ENCODE data around the gene EXOSC5. TPM values are rescaled to one million over a fixed set of nuclear protein-coding genes. Genes with fewer than 3 reads are reported as not detected.
A peak's percentile ranks its signal among the peaks of the same experiment; 100 is the strongest.
"Not testable (repeated sequence)": the region's sequence is repeated elsewhere in the genome, so short reads cannot be mapped to it uniquely, and the experiment has no call there.

EXOSC5 gene
- total RNA-seq, 2 donors from 2014 or later: 12.0 to 13.0 TPM

DNA sequence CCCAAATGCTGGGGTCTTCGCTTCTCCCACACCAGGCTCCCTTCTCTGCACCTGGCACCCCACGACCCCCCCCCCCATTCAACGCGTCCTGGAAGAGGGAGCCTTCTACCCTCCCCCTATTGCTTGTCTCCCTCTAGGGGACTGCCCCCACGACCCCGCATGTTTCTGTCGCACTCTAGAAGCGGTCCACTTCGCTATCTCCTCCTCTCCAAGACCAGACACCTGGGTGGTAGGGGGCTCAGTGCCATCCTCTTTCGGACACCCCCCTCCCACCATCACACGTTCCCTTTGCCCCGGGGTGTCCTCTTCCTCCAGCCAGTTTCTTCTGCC is 44.9 kb downstream of the EXOSC5 start:
- H3K27me3 Mint-ChIP-seq: no peaks in the 10 kb centered on the region
- H3K9me3 ChIP-seq (ENCODE audit: control insufficient read depth, low read length, poor library complexity, severe bottlenecking): no peaks in the 10 kb centered on the region
- ATAC-seq: no peak
- peak overlapping the region; percentile 99 for H3K27ac Mint-ChIP-seq
- peaks cover 56% of the 10 kb centered on the region for H3K4me1 Mint-ChIP-seq
- H3K36me3 Mint-ChIP-seq (ENCODE audit: low read depth): peaks cover 14% of the 10 kb centered on the region
- H3K4me3 Mint-ChIP-seq: peak overlapping the region; percentile 99
- DNase-seq: no peak

DNA sequence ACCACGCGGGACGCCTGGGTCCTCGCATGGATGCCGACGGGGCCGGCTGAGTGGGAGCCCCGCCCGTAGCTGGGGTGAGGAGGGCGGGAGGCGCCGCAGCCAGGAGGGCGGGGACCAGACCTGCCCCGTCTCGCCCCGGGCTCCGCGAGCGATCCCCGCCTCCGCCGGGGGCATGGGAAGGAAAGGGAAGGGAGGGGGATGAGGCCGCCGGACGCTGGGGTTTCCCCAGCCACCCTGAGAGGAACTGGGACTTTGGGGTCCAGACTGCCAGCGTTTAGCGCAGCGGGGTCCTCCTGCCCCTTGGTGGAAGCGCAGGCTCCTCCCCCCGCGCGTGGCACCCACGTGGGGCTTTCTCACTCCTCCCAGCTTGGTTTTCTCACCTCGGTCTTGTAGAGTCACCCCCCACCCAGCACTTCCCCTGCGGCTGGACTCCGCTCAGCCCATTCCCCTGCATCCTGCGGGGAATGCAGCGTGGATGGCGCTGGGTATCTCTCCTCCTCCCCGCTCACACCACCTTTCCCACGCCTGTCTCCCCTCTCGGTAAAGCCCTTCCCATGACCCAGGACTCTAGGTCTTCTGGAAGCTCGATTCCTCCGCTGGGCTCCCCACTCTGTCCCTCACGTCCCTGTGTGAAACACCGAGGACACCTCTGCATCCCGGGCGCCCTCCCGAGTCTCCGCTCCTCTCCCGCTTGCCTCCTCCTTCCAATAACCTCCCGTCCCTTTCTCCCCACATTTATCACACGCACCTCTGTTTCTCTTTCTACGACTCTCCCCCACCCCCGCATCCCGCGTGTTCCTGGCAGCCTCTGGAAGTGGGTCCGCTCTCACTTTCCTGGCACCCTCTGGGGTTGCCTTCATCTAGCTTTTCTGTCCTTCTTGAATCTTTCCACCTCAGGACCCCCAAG is 45.6 kb downstream of the EXOSC5 start:
- Mint-ChIP-seq H3K36me3 (ENCODE audit: low read depth) (peaks cover 14% of the 10 kb centered on the region), H3K27ac (peak overlapping the region; percentile 99), H3K4me3 (peak overlapping the region; percentile 99), H3K27me3 (no peaks in the 10 kb centered on the region), H3K4me1 (peaks cover 51% of the 10 kb centered on the region)
- H3K9me3 ChIP-seq (ENCODE audit: control insufficient read depth, low read length, poor library complexity, severe bottlenecking): no peaks in the 10 kb centered on the region
- ATAC-seq (peak; percentile 65), DNase-seq (peak; percentile 72 to 84 (median 78))

DNA sequence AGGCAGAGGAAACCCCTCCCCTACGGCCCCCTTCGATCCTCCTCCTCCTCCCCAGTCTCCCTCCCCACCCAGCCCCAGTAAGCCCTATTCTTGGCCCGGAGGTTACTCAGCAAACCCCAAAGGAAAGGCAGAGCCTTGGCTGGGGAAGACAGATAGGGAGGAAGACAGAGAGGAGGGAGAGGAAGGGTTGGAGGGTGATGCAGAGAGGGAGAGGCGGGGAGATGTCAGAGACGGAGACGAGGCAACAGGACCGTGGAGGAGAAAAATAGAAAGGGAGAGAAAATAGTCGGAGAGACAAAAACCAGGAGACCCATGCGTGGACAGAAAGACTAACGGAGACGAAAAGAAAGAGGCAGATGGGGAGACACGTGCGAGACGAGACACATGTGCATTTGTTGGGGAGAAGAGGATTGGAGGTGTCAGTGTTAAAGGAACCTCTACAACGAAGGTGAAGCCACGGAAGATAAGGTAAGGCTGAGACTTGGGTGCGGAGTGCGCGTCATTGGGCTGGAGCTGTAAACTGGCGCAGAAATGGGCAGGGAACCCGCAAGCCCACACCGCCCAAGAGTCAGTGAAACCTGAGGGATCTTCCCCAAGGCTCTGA is 46.3 kb downstream of the EXOSC5 start:
- H3K4me1 Mint-ChIP-seq: peaks cover 46% of the 10 kb centered on the region
- ATAC-seq: peak; percentile 13
- peak overlapping the region; percentile 99 for H3K4me3 Mint-ChIP-seq
- DNase-seq: no peak
- H3K27me3 Mint-ChIP-seq: no peaks in the 10 kb centered on the region
- H3K36me3 Mint-ChIP-seq (ENCODE audit: low read depth): peaks cover 14% of the 10 kb centered on the region
- H3K27ac Mint-ChIP-seq: peak overlapping the region; percentile 99
- H3K9me3 ChIP-seq (ENCODE audit: control insufficient read depth, low read length, poor library complexity, severe bottlenecking): no peaks in the 10 kb centered on the region

- peak overlapping the region; percentile 51 for H3K27ac Mint-ChIP-seq
- peaks cover 14% of the 10 kb centered on the region for H3K36me3 Mint-ChIP-seq (ENCODE audit: low read depth)
Observed at GRCh38 chr19:41346916-41347315, 50.2 kb downstream of the EXOSC5 start.

DNA sequence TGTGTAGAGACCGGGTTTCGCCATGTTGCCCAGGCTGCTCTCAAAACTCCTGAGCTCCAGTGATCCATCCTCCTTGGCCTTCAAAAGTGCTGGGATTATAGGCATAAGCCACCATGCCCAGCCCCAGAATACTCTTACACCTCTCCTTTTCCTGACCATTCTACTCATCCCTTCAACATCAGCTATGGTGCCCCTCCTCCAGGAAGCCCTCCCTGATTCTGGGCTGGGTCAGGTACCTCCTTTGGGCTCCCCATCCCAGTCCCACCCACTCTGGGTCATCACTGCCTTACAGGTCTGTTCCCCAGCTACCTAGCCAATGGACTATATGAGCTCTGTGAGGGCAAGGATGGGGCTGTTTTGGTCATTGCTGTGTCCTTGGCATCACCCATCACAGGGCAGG is 53.0 kb downstream of the EXOSC5 start:
- DNase-seq (no peak), ATAC-seq (no peak)
- peak overlapping the region; percentile 69 for H3K4me3 Mint-ChIP-seq
- peak overlapping the region; percentile 91 for H3K27ac Mint-ChIP-seq
- peaks cover 35% of the 10 kb centered on the region for H3K4me1 Mint-ChIP-seq
- peaks cover 13% of the 10 kb centered on the region for H3K36me3 Mint-ChIP-seq (ENCODE audit: low read depth)
- H3K27me3 Mint-ChIP-seq: no peaks in the 10 kb centered on the region
- H3K9me3 ChIP-seq (ENCODE audit: control insufficient read depth, low read length, poor library complexity, severe bottlenecking): no peaks in the 10 kb centered on the region

More at GRCh38 chr19:41346916-41347315, 50.2 kb downstream of the EXOSC5 start:
- not testable (repeated sequence) for ATAC-seq; H3K4me3 Mint-ChIP-seq; H3K27me3 Mint-ChIP-seq; H3K9me3 ChIP-seq (ENCODE audit: control insufficient read depth, low read length, poor library complexity, severe bottlenecking); DNase-seq
- H3K4me1 Mint-ChIP-seq: peaks cover 42% of the 10 kb centered on the region

DNA sequence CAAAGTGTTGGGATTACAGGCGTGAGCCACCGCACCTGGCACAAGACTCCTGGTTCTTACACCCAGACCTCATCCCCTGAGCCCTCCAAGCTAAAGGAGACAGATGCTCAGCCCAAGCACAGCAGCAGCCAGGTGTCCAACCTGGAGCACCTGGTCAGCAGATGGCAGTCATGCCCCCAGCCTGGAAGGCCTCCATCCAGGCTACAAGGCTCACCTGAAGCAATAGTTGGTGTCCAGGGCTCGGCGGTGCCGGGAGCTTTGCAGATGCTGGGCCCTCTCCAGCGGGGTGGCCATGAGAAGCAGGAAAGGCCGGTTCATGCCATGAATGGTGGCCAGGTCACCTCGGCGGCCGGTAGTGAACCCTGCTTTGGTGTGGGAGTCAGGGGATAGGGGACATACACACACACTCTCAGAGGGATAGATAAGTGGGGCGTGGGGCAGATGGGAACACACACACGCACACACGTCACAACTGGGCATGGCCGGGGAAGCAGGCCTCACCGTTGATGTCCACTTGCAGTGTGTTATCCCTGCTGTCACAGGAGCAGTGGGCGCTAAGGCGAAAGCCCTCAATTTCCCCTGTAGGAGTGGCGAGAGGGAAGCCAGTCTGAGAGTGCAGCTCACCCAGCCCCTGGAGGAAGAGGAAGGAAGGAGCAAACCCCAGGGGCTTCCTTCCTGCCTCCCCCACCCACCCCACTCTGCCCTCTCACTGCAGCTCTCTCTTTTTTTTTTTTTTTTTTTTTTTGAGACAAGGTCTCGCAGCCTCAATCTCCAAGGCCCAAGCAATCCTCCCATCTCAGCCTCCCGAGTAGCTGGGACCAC is 55.3 kb downstream of the EXOSC5 start:
- Mint-ChIP-seq H3K36me3 (ENCODE audit: low read depth) (peaks cover 12% of the 10 kb centered on the region), H3K4me1 (peaks cover 33% of the 10 kb centered on the region), H3K27me3 (no peaks in the 10 kb centered on the region), H3K27ac (peak overlapping the region; percentile 91), H3K4me3 (peak overlapping the region; percentile 83)
- DNase-seq: no peak
- H3K9me3 ChIP-seq (ENCODE audit: control insufficient read depth, low read length, poor library complexity, severe bottlenecking): no peaks in the 10 kb centered on the region
- ATAC-seq: peak; percentile 54

- peaks cover 12% of the 10 kb centered on the region for H3K36me3 Mint-ChIP-seq (ENCODE audit: low read depth)
- H3K4me3 Mint-ChIP-seq: no peak overlapping the region
- peak overlapping the region; percentile 91 for H3K27ac Mint-ChIP-seq
- ATAC-seq: no peak
- DNase-seq: no peak
- H3K27me3 Mint-ChIP-seq: no peaks in the 10 kb centered on the region
- H3K4me1 Mint-ChIP-seq: peaks cover 33% of the 10 kb centered on the region
- H3K9me3 ChIP-seq (ENCODE audit: control insufficient read depth, low read length, poor library complexity, severe bottlenecking): no peaks in the 10 kb centered on the region
Observed at GRCh38 chr19:41339936-41340335, 57.2 kb downstream of the EXOSC5 start.

Other genes with a start within 250 kb of the EXOSC5 start
- gene CYP2S1, start 204.1 kb downstream of the EXOSC5 start, total RNA-seq: 1 to 10 TPM in 1 of 2 donors, under 1 TPM in 1; 0.75 to 1.1 TPM
- gene AXL, start 178.1 kb downstream of the EXOSC5 start, total RNA-seq: under 1 TPM; 0.22 to 0.44 TPM
- 100 to 1,000 TPM; 316 to 329 TPM for gene HNRNPUL1, start 133.0 kb downstream of the EXOSC5 start, total RNA-seq
- 10 to 100 TPM; 34.7 to 35.4 TPM for gene CCDC97, start 87.2 kb downstream of the EXOSC5 start, total RNA-seq
- gene TGFB1, start 43.4 kb downstream of the EXOSC5 start, total RNA-seq: 100 to 1,000 TPM; 408 to 431 TPM
- gene B9D2, start 33.2 kb downstream of the EXOSC5 start, total RNA-seq: 10 to 100 TPM; 37.1 to 41.4 TPM
- gene TMEM91, start 20.8 kb downstream of the EXOSC5 start, total RNA-seq: 10 to 100 TPM in 1 of 2 donors, 1 to 10 TPM in 1; 6.9 to 35.0 TPM
- gene BCKDHA, start 459 bp upstream of the EXOSC5 start, total RNA-seq: 10 to 100 TPM; 13.2 to 14.7 TPM
- gene B3GNT8, start 30.0 kb upstream of the EXOSC5 start, total RNA-seq: 1 to 10 TPM; 3.4 to 4.8 TPM
- 10 to 100 TPM; 24.1 to 27.9 TPM for gene DMAC2, start 42.6 kb upstream of the EXOSC5 start, total RNA-seq
- not detected for gene ERICH4, start 45.8 kb upstream of the EXOSC5 start, total RNA-seq
- gene CEACAM21, start 178.8 kb upstream of the EXOSC5 start, total RNA-seq: 10 to 100 TPM; 40.5 to 44.4 TPM
- under 1 TPM; 0.31 to 0.92 TPM for gene CEACAM4, start 229.7 kb upstream of the EXOSC5 start, total RNA-seq